HFF-Myc (cell line): ENCODE results near the gene ACER3.
"Not testable (repeated sequence)": the region's sequence is repeated elsewhere in the genome, so short reads cannot be mapped to it uniquely, and the experiment has no call there.

Experiments used
- DNase-seq: peaks from one replicate; pipeline ENCODE4 v3.0.0-alpha.2; 2011; ENCODE audit warnings: low read depth; ENCODE audit errors: extremely low read depth
- H3K4me3 ChIP-seq: replicated peaks from 2 replicates; pipeline ENCODE4 v1.5.1; 2011; ENCODE audit warnings: low read depth, mild to moderate bottlenecking, control low read depth, low read length
- CTCF ChIP-seq: IDR thresholded peaks from 2 replicates; pipeline ENCODE4 v1.5.1; 2012; ENCODE audit warnings: mild to moderate bottlenecking, low read depth, low read length, control low read depth; ENCODE audit errors: missing control alignments

Gene ACER3

DNA sequence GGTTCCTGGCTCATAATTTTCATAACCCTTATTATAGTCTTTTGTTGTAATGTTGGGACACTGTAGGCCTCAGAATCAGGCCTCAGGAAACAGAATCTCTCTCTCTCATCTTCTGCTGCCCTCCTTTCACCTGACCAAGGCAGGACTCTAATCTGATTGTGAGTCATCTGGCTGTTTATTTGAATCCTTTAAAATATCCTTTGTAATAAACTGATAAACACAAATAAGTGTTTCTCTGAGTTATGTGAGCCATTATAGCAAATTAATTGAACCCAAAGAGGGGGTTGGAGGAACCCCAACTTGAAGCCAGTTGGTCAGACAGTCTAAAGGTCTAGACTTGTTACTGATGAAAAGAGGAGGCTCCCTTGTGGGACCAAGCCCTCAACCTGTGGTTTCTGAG lies 30.6 kb downstream of the ACER3 start:
- DNase-seq = no peak
- no peak for TF ChIP-seq CTCF
- no peak overlapping the region for H3K4me3 ChIP-seq

- TF ChIP-seq CTCF = no peak
- H3K4me3 ChIP-seq = no peak overlapping the region
- no peak for DNase-seq
Measured at GRCh38 chr11:76891793-76892192, 31.1 kb downstream of the ACER3 start.

- no peak overlapping the region for H3K4me3 ChIP-seq
- no peak for TF ChIP-seq CTCF
- DNase-seq = no peak
Measured at GRCh38 chr11:76892306-76892705, 31.6 kb downstream of the ACER3 start.

DNA sequence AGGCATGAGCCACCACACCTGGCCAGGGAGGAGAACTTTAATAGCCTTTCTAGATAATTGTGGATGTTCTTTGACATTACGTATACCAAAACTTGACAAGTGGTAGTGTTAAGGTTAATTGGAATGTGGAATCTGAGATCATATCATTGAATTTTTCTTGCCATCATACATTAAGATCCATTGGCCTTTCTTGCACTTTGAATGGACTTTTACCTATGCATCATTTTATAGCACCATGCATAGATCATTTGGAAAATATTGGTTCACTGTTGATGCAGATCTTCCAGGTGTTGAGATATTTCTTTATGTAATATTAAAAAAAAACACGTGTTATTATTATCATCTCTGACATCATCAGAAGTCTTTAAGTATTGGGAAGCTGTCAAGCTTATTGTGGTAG lies 36.5 kb downstream of the ACER3 start:
- DNase-seq = no peak
- no peak overlapping the region for H3K4me3 ChIP-seq
- TF ChIP-seq CTCF = no peak

DNA sequence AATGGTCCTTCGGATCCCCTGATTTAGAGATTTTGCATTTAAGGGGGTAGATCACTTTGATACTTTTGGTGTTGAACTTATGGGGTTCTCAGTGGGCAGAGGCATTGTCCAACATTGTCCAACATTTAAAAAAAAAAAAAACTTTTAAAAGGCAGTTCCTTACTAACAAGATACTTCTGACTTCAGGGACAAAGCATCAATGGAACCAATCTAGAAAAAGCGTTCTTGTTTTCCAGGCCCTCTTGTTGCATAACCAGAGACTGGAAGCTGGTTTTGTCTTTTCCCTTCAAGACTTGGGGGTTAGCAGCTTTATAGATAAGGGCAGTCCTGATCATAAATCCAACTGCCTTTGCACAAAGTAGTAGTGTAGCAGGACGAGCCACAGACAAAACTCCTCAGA lies 40.4 kb downstream of the ACER3 start:
- H3K4me3 ChIP-seq = no peak overlapping the region
- no peak for TF ChIP-seq CTCF
- DNase-seq = no peak

DNA sequence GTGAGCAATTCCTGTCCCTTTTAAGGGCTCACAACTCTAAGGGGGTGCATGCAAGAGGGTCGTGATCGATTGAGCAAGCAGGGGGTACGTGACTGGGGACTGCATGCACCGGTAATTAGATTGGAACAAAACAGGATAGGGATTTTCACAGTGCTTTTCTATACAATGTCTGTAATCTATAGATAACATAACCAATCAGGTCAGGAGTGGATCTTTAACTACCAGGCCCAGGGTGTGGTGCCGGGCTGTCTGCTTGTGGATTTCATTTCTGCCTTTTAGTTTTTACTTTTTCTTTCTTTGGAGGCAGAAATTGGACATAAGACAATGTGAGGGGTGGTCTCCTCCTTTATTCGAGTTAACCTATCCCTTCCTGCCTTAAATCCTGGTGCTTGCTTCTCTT lies 40.9 kb downstream of the ACER3 start:
- H3K4me3 ChIP-seq, DNase-seq: not testable (repeated sequence)

DNA sequence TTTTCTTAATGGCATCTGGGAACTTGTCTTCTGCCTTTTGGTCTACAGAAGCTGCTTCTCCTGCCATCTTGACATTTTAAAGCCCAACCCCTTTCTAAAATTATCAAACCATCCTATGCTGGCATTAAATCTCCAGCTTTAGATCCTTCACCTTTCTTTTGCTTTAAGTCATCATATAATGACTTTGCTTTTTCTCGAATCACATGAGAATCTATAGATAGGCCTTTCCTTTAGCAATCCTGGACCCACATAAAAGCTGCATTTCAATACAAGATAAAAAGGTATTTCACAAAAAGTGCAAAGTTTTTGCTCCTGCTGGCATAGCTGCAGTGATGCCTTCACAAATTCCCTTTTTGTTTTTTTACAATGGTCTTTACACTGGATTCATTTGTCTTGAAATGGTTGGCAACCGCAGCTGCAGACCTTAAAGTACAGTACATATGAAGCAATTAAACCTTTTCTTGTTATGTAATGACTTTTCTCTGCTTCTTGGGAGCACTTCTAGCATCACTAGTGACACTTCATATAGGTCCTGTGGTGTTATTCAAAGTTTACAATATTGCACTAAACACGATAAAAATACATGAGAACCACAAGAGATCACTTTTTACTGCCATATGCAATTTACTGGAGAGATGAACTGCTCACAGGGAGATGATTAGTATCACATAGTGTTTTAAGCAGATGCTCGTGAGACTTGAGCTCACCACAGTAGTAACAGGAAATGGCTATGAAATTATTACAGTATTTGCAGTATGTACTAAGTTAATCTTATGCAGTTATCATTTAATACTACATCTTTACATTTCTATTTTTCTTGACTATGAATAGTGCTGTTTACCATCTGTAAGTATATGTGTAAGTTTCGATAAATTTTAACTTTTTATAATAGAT lies 41.6 kb downstream of the ACER3 start:
- DNase-seq = no peak
- TF ChIP-seq CTCF = no peak
- H3K4me3 ChIP-seq = no peak overlapping the region
